ENCODE data around the gene PCDHB4. TPM values are rescaled to one million over a fixed set of nuclear protein-coding genes. Genes with fewer than 3 reads are reported as not detected.
"Not testable (repeated sequence)": the region's sequence is repeated elsewhere in the genome, so short reads cannot be mapped to it uniquely, and the experiment has no call there.

The PCDHB4 gene
- total and polyA plus RNA-seq, 8 donors = 0.15 to 15.9 (median 0.45) TPM; not detected in 1

DNA sequence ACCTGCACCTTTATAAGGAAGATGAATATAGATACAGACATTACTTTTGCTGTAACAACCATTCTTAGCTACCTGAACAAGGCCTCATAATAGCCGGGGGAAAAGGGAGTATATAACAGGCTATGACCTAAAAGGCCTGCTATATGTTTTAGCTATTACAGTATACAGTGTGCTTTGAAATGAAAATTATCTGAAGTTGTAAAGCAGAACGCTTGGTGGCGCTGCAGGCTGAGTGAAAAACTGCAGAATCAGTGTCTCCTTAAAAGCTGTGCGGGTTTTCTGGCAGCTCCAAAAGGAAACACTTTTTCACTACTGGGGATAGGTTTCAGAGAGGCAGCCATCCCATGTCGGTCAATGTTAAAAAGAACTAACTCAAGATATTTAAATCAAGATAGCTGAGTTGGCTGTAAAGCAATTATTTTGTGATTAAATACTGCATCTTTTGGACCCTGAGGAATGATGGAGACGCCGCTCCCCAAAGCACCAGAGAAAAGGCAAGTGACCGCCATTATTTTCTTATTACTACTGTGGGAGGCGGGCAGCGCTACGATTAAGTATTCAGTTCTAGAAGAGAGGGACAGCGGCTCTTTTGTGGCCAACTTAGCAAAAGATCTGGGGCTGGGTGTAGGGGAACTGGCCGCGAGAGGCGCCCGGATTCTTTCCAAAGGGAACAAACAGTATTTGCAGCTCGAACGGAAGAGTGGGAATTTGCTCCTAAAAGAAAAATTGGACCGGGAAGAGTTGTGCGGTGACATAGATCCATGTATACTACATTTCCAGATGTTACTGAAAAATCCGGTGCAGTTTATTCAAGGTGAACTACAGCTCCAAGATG lies 34.1 kb downstream of the PCDHB4 start:
- no peak for DNase-seq
- intact Hi-C loops (cut with DNase I; ENCODE audit: low total_unique reads) = no loop called here
- no peak for TF ChIP-seq EP300 (IDR thresholded peaks at IDR 0.05)
- peaks cover 16 to 86% (median 80%) of the 10 kb centered on the region in 4 donors for H3K9me3 ChIP-seq
- no peak overlapping the region for H3K27ac ChIP-seq
- no peak overlapping the region for H3K4me3 ChIP-seq
- peaks cover 0 to 54% (median 0%) of the 10 kb centered on the region in 3 donors for H3K27me3 ChIP-seq
- H3K36me3 ChIP-seq = no peaks in the 10 kb centered on the region
- no peaks in the 10 kb centered on the region for H3K4me1 ChIP-seq
- WGBS, 5 donors = 28 to 42% (median 38%) methylated on average over 21 of the region's 21 CpGs

DNA sequence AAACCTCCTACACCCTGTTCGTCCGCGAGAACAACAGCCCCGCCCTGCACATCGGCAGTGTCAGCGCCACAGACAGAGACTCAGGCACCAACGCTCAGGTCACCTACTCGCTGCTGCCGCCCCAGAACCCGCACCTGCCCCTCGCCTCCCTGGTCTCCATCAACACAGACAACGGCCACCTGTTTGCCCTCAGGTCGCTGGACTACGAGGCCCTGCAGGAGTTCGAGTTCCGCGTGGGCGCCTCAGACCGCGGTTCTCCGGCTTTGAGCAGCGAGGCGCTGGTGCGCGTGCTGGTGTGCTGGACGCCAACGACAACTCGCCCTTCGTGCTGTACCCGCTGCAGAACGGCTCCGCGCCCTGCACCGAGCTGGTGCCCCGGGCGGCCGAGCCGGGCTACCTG lies 35.7 kb downstream of the PCDHB4 start:
- H3K36me3 ChIP-seq; intact Hi-C loops (cut with DNase I; ENCODE audit: low total_unique reads); H3K4me1 ChIP-seq; DNase-seq; H3K27ac ChIP-seq; H3K4me3 ChIP-seq: not testable (repeated sequence)
- Histone ChIP-seq H3K9me3 (peaks cover 16 to 80% (median 67%) of the 10 kb centered on the region in 4 donors), H3K27me3 (peaks cover 0 to 38% (median 0%) of the 10 kb centered on the region in 3 donors)
- 27 to 64% (median 39%) methylated on average over 17 to 38 of the region's 38 CpGs for WGBS, 5 donors

DNA sequence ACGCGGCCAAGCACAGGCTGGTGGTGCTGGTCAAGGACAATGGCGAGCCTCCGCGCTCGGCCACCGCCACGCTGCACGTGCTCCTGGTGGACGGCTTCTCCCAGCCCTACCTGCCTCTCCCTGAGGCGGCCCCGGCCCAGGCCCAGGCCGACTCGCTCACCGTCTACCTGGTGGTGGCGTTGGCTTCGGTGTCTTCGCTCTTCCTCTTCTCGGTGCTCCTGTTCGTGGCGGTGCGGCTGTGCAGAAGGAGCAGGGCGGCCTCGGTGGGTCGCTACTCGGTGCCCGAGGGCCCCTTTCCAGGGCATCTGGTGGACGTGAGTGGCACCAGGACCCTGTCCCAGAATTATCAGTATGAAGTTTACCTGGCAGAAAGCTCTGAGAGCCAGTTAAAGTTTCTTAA lies 36.3 kb downstream of the PCDHB4 start:
- H3K9me3 ChIP-seq = peaks cover 16 to 82% (median 68%) of the 10 kb centered on the region in 4 donors

DNA sequence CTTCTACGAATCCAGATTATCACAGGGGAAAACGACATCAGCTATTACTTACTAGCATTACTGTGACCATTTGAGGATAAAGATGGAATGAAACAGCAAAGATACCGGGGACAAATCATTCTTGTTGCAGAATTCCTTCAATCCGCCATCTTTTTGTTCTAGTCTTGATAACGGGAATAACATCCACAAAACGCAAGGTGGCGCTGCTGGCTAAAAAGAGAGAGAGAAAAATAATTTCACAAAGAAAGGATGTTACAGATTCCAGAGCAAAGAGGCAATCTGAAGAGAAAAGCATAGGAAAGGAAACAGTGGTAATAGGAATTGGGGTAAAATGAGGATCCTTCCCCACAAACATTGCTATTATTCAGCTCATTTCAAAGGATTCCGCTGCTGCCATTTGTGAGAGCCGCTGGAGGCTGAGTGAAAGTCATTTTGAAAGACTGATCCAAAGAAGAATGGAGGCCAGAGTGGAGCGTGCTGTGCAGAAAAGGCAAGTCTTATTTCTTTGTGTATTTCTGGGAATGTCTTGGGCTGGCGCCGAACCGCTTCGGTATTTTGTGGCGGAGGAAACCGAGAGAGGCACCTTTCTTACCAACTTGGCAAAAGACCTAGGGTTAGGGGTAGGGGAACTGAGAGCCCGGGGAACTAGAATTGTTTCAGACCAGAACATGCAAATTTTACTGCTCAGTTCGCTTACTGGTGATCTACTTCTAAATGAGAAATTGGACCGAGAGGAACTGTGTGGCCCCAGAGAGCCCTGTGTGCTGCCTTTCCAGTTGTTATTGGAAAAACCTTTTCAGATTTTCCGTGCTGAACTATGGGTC lies 51.0 kb downstream of the PCDHB4 start, which contains the start of gene PCDHB7:
Gene PCDHB7 (plus strand): TSS at position 264 of the 824 bp plus-strand sequence. CDS start 192 bp downstream, at position 456.
- no peaks in the 10 kb centered on the region for H3K4me1 ChIP-seq
- intact Hi-C loops (cut with DNase I; ENCODE audit: low total_unique reads) = no loop called here
- no peak within 1 kb of the TSS for H3K27ac ChIP-seq
- no peak within 1 kb of the TSS for H3K4me3 ChIP-seq
- no peaks in the 10 kb centered on the region for H3K36me3 ChIP-seq
- TF ChIP-seq, protein P1, sequence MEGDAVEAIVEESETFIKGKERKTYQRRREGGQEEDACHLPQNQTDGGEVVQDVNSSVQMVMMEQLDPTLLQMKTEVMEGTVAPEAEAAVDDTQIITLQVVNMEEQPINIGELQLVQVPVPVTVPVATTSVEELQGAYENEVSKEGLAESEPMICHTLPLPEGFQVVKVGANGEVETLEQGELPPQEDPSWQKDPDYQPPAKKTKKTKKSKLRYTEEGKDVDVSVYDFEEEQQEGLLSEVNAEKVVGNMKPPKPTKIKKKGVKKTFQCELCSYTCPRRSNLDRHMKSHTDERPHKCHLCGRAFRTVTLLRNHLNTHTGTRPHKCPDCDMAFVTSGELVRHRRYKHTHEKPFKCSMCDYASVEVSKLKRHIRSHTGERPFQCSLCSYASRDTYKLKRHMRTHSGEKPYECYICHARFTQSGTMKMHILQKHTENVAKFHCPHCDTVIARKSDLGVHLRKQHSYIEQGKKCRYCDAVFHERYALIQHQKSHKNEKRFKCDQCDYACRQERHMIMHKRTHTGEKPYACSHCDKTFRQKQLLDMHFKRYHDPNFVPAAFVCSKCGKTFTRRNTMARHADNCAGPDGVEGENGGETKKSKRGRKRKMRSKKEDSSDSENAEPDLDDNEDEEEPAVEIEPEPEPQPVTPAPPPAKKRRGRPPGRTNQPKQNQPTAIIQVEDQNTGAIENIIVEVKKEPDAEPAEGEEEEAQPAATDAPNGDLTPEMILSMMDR (IDR thresholded peaks at IDR 0.05) = no peak
- no peak for TF ChIP-seq POLR2A (IDR thresholded peaks at IDR 0.05)
- no peak for TF ChIP-seq POLR2AphosphoS5 (IDR thresholded peaks at IDR 0.05)
- no peak for TF ChIP-seq EP300 (IDR thresholded peaks at IDR 0.05)
- peak in 1 of 2 donors; percentile 43 for DNase-seq
- peaks cover 11 to 70% (median 65%) of the 10 kb centered on the region in 4 donors for H3K9me3 ChIP-seq
- peaks cover 0 to 45% (median 13%) of the 10 kb centered on the region in 3 donors for H3K27me3 ChIP-seq
- WGBS, 5 donors = 23 to 49% (median 33%) methylated on average over 20 of the region's 20 CpGs

More for the DNA sequence above, 36.3 kb downstream of the PCDHB4 start:
- H3K4me3 ChIP-seq; H3K36me3 ChIP-seq; H3K27ac ChIP-seq; intact Hi-C loops (cut with DNase I; ENCODE audit: low total_unique reads); H3K4me1 ChIP-seq; DNase-seq: not testable (repeated sequence)
- WGBS, 5 donors = 26 to 61% (median 40%) methylated on average over 8 to 21 of the region's 28 CpGs
- peaks cover 0 to 36% (median 0%) of the 10 kb centered on the region in 3 donors for H3K27me3 ChIP-seq

DNA sequence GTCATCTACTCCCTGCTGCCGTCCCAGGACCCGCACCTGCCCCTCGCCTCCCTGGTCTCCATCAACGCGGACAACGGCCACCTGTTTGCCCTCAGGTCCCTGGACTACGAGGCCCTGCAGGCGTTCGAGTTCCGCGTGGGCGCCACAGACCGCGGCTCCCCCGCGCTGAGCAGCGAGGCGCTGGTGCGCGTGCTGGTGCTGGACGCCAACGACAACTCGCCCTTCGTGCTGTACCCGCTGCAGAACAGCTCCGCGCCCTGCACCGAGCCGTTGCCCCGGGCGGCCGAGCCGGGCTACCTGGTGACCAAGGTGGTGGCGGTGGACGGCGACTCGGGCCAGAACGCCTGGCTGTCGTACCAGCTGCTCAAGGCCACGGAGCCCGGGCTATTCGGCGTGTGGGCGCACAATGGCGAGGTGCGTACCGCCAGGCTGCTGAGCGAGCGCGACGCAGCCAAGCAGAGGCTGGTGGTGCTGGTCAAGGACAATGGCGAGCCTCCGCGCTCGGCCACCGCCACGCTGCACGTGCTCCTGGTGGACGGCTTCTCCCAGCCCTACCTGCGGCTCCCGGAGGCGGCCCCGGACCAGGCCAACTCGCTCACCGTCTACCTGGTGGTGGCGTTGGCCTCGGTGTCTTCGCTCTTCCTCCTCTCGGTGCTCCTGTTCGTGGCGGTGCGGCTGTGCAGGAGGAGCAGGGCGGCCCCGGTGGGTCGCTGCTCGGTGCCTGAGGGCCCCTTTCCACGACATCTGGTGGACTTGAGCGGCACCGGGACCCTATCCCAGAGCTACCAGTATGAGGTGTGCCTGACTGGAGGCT lies 52.9 kb downstream of the PCDHB4 start:
- H3K36me3 ChIP-seq; H3K4me1 ChIP-seq; DNase-seq; H3K4me3 ChIP-seq; intact Hi-C loops (cut with DNase I; ENCODE audit: low total_unique reads); H3K27ac ChIP-seq: not testable (repeated sequence)
- Histone ChIP-seq H3K9me3 (peaks cover 11 to 74% (median 72%) of the 10 kb centered on the region in 4 donors), H3K27me3 (peaks cover 0 to 53% (median 24%) of the 10 kb centered on the region in 3 donors)
- WGBS, 5 donors = 37 to 61% (median 44%) methylated on average over 28 to 78 of the region's 79 CpGs

Other genes starting within 250 kb of the PCDHB4 start
- gene PCDHA12, start 246.5 kb upstream of the PCDHB4 start, total RNA-seq = 1 to 10 TPM in 1 of 5 donors, under 1 TPM in 1, not detected in 3; 0.55 to 2.2 TPM
- gene PCDHA12, start 246.5 kb upstream of the PCDHB4 start, polyA plus RNA-seq = under 1 TPM in 1 of 3 donors, not detected in 2; 0.05 TPM
- 1 to 10 TPM in 2 of 5 donors, under 1 TPM in 2, not detected in 1; 0.14 to 4.3 (median 1.2) TPM for gene PCDHA13, start 239.7 kb upstream of the PCDHB4 start, total RNA-seq
- under 1 TPM in 1 of 3 donors, not detected in 2; 0.61 TPM for gene PCDHA13, start 239.7 kb upstream of the PCDHB4 start, polyA plus RNA-seq
- under 1 TPM in 1 of 5 donors, not detected in 4; 0.55 TPM for gene PCDHAC1, start 195.5 kb upstream of the PCDHB4 start, total RNA-seq
- gene PCDHAC1, start 195.5 kb upstream of the PCDHB4 start, polyA plus RNA-seq = under 1 TPM in 2 of 3 donors, not detected in 1; 0.03 to 0.15 TPM
- gene PCDHAC2, start 155.3 kb upstream of the PCDHB4 start, total RNA-seq = 1 to 10 TPM in 2 of 5 donors, under 1 TPM in 1, not detected in 2; 0.58 to 4.2 (median 2.6) TPM
- gene PCDHAC2, start 155.3 kb upstream of the PCDHB4 start, polyA plus RNA-seq = under 1 TPM in 2 of 3 donors, not detected in 1; 0.05 to 0.19 TPM
- under 1 TPM in 2 of 5 donors, not detected in 3; under 0.01 to 0.37 TPM for gene PCDHB1, start 70.4 kb upstream of the PCDHB4 start, total RNA-seq
- under 1 TPM in 1 of 3 donors, not detected in 2; 0.03 TPM for gene PCDHB1, start 70.4 kb upstream of the PCDHB4 start, polyA plus RNA-seq
- gene PCDHB2, start 27.2 kb upstream of the PCDHB4 start, total RNA-seq = 1 to 10 TPM in 1 of 5 donors, under 1 TPM in 1, not detected in 3; 0.43 to 3.3 TPM
- gene PCDHB2, start 27.2 kb upstream of the PCDHB4 start, polyA plus RNA-seq = 1 to 10 TPM in 1 of 3 donors, under 1 TPM in 2; 0.53 to 1.3 (median 0.61) TPM
- 1 to 10 TPM in 1 of 5 donors, not detected in 4; 3.7 TPM for gene PCDHB3, start 21.3 kb upstream of the PCDHB4 start, total RNA-seq
- under 1 TPM; 0.15 to 0.46 (median 0.31) TPM for gene PCDHB3, start 21.3 kb upstream of the PCDHB4 start, polyA plus RNA-seq
- 1 to 10 TPM in 3 of 5 donors, under 1 TPM in 2; 0.14 to 4.7 (median 1.8) TPM for gene PCDHB5, start 13.4 kb downstream of the PCDHB4 start, total RNA-seq
- gene PCDHB5, start 13.4 kb downstream of the PCDHB4 start, polyA plus RNA-seq = under 1 TPM in 2 of 3 donors, not detected in 1; 0.31 to 0.78 TPM
- 1 to 10 TPM in 1 of 5 donors, under 1 TPM in 1, not detected in 3; under 0.01 to 1.3 TPM for gene PCDHB6, start 28.2 kb downstream of the PCDHB4 start, total RNA-seq
- gene PCDHB6, start 28.2 kb downstream of the PCDHB4 start, polyA plus RNA-seq = under 1 TPM in 1 of 3 donors, not detected in 2; 0.15 TPM
- 1 to 10 TPM in 1 of 5 donors, under 1 TPM in 1, not detected in 3; 0.72 to 1.8 TPM for gene PCDHB7, start 50.8 kb downstream of the PCDHB4 start, total RNA-seq
- gene PCDHB7, start 50.8 kb downstream of the PCDHB4 start, polyA plus RNA-seq = under 1 TPM in 1 of 3 donors, not detected in 2; 0.10 TPM
- 1 to 10 TPM in 1 of 5 donors, under 1 TPM in 1, not detected in 3; 0.58 to 1.7 TPM for gene PCDHB8, start 56.0 kb downstream of the PCDHB4 start, total RNA-seq
- gene PCDHB8, start 56.0 kb downstream of the PCDHB4 start, polyA plus RNA-seq = not detected
- gene PCDHB16, start 60.6 kb downstream of the PCDHB4 start, total RNA-seq = 1 to 10 TPM in 3 of 5 donors, under 1 TPM in 2; 0.45 to 1.7 (median 1.2) TPM
- under 1 TPM in 2 of 3 donors, not detected in 1; 0.12 to 0.20 TPM for gene PCDHB16, start 60.6 kb downstream of the PCDHB4 start, polyA plus RNA-seq
- gene PCDHB9, start 65.3 kb downstream of the PCDHB4 start, total RNA-seq = under 1 TPM in 3 of 5 donors, not detected in 2; 0.14 to 0.92 (median 0.45) TPM
- under 1 TPM in 2 of 3 donors, not detected in 1; 0.08 to 0.19 TPM for gene PCDHB9, start 65.3 kb downstream of the PCDHB4 start, polyA plus RNA-seq
- 10 to 100 TPM in 1 of 5 donors, 1 to 10 TPM in 3, under 1 TPM in 1; 0.58 to 18.3 (median 2.3) TPM for gene PCDHB10, start 70.5 kb downstream of the PCDHB4 start, total RNA-seq
- under 1 TPM; 0.12 to 0.40 (median 0.15) TPM for gene PCDHB10, start 70.5 kb downstream of the PCDHB4 start, polyA plus RNA-seq
- gene PCDHB11, start 77.8 kb downstream of the PCDHB4 start, total RNA-seq = 1 to 10 TPM in 2 of 5 donors, under 1 TPM in 1, not detected in 2; 0.87 to 4.4 (median 1.3) TPM
- 1 to 10 TPM in 1 of 3 donors, under 1 TPM in 2; 0.12 to 1.1 (median 0.30) TPM for gene PCDHB11, start 77.8 kb downstream of the PCDHB4 start, polyA plus RNA-seq
- gene PCDHB12, start 86.9 kb downstream of the PCDHB4 start, total RNA-seq = 1 to 10 TPM in 4 of 5 donors, not detected in 1; 1.2 to 8.5 (median 2.9) TPM
- gene PCDHB12, start 86.9 kb downstream of the PCDHB4 start, polyA plus RNA-seq = under 1 TPM; 0.19 to 0.31 (median 0.28) TPM
- 10 to 100 TPM in 1 of 5 donors, 1 to 10 TPM in 2, under 1 TPM in 2; under 0.01 to 28.1 (median 3.1) TPM for gene PCDHB13, start 92.1 kb downstream of the PCDHB4 start, total RNA-seq
- under 1 TPM in 2 of 3 donors, not detected in 1; 0.12 to 0.28 TPM for gene PCDHB13, start 92.1 kb downstream of the PCDHB4 start, polyA plus RNA-seq
- 1 to 10 TPM in 4 of 5 donors, not detected in 1; 1.3 to 6.4 (median 3.6) TPM for gene PCDHB14, start 101.5 kb downstream of the PCDHB4 start, total RNA-seq
- gene PCDHB14, start 101.5 kb downstream of the PCDHB4 start, polyA plus RNA-seq = 1 to 10 TPM in 1 of 3 donors, under 1 TPM in 2; 0.31 to 1.1 (median 0.44) TPM
- gene PCDHB15, start 123.6 kb downstream of the PCDHB4 start, total RNA-seq = 1 to 10 TPM in 2 of 5 donors, under 1 TPM in 1, not detected in 2; 0.58 to 6.6 (median 2.2) TPM
- gene PCDHB15, start 123.6 kb downstream of the PCDHB4 start, polyA plus RNA-seq = 1 to 10 TPM in 1 of 3 donors, under 1 TPM in 2; 0.44 to 1.2 (median 0.73) TPM
- 1 to 10 TPM in 1 of 5 donors, under 1 TPM in 1, not detected in 3; 0.43 to 4.8 TPM for gene SLC25A2, start 182.2 kb downstream of the PCDHB4 start, total RNA-seq
- gene SLC25A2, start 182.2 kb downstream of the PCDHB4 start, polyA plus RNA-seq = not detected
- gene TAF7, start 199.0 kb downstream of the PCDHB4 start, total RNA-seq = 10 to 100 TPM; 22.0 to 89.8 (median 36.5) TPM
- 10 to 100 TPM; 32.6 to 46.1 (median 43.5) TPM for gene TAF7, start 199.0 kb downstream of the PCDHB4 start, polyA plus RNA-seq
- gene PCDHGA1, start 208.7 kb downstream of the PCDHB4 start, total RNA-seq = under 1 TPM in 1 of 5 donors, not detected in 4; 0.18 TPM
- gene PCDHGA1, start 208.7 kb downstream of the PCDHB4 start, polyA plus RNA-seq = under 1 TPM in 1 of 3 donors, not detected in 2; 0.13 TPM
- 1 to 10 TPM; 1.2 to 3.5 (median 2.0) TPM for gene PCDHGA2, start 216.9 kb downstream of the PCDHB4 start, total RNA-seq
- under 1 TPM; 0.06 to 0.31 (median 0.18) TPM for gene PCDHGA2, start 216.9 kb downstream of the PCDHB4 start, polyA plus RNA-seq
- 1 to 10 TPM in 3 of 5 donors, under 1 TPM in 1, not detected in 1; 0.58 to 6.7 (median 1.4) TPM for gene PCDHGA3, start 222.0 kb downstream of the PCDHB4 start, total RNA-seq
- gene PCDHGA3, start 222.0 kb downstream of the PCDHB4 start, polyA plus RNA-seq = under 1 TPM in 1 of 3 donors, not detected in 2; 0.08 TPM
- gene PCDHGB1, start 228.3 kb downstream of the PCDHB4 start, total RNA-seq = 1 to 10 TPM in 1 of 5 donors, under 1 TPM in 3, not detected in 1; under 0.01 to 1.2 (median 0.68) TPM
- gene PCDHGB1, start 228.3 kb downstream of the PCDHB4 start, polyA plus RNA-seq = under 1 TPM in 1 of 3 donors, not detected in 2; 0.03 TPM
- 1 to 10 TPM in 4 of 5 donors, under 1 TPM in 1; 0.29 to 9.3 (median 2.4) TPM for gene PCDHGA4, start 233.2 kb downstream of the PCDHB4 start, total RNA-seq
- under 1 TPM in 1 of 3 donors, not detected in 2; 0.08 TPM for gene PCDHGA4, start 233.2 kb downstream of the PCDHB4 start, polyA plus RNA-seq
- 10 to 100 TPM in 1 of 5 donors, 1 to 10 TPM in 3, not detected in 1; 2.5 to 10.7 (median 8.1) TPM for gene PCDHGB2, start 238.2 kb downstream of the PCDHB4 start, total RNA-seq
- gene PCDHGB2, start 238.2 kb downstream of the PCDHB4 start, polyA plus RNA-seq = under 1 TPM in 1 of 3 donors, not detected in 2; 0.10 TPM
- 1 to 10 TPM in 4 of 5 donors, not detected in 1; 2.3 to 6.7 (median 3.6) TPM for gene PCDHGA5, start 242.3 kb downstream of the PCDHB4 start, total RNA-seq
- gene PCDHGA5, start 242.3 kb downstream of the PCDHB4 start, polyA plus RNA-seq = under 1 TPM in 1 of 3 donors, not detected in 2; 0.15 TPM
- 1 to 10 TPM in 4 of 5 donors, under 1 TPM in 1; 0.87 to 8.8 (median 3.8) TPM for gene PCDHGB3, start 248.4 kb downstream of the PCDHB4 start, total RNA-seq
- under 1 TPM in 2 of 3 donors, not detected in 1; 0.06 to 0.08 TPM for gene PCDHGB3, start 248.4 kb downstream of the PCDHB4 start, polyA plus RNA-seq

All from stomach (tissue), 9 donors.